Central memory CD4-positive, alpha-beta T cell (primary cell): ENCODE results near the gene MALSU1.
A peak's percentile ranks its signal among the peaks of the same experiment; 100 is the strongest.
"Not testable (repeated sequence)": the region's sequence is repeated elsewhere in the genome, so short reads cannot be mapped to it uniquely, and the experiment has no call there.

Source experiments
- DNase-seq: peaks from one replicate; pipeline ENCODE4 v3.0.0; 2022

The MALSU1 gene

DNA sequence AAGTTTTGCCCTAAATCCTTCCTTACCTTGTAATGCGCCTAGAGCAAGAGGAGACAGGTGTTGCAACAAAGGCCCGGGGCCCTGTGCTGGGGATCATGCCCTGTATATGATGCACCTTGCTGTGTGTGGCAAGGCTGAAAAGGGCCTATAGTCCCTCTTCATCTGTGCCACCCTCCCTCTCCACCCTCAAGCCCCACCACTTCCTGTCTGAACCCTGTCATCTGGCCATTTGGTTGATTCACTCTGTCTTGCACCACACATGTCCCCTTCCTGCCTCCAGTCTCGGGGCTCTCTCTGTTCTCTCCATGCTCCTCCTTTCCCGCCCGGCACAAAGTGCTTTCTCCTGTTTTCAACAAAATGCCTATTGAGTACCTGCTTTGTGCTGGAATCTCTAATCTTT is 11.5 kb upstream of the MALSU1 start:
- no peak for DNase-seq

DNA sequence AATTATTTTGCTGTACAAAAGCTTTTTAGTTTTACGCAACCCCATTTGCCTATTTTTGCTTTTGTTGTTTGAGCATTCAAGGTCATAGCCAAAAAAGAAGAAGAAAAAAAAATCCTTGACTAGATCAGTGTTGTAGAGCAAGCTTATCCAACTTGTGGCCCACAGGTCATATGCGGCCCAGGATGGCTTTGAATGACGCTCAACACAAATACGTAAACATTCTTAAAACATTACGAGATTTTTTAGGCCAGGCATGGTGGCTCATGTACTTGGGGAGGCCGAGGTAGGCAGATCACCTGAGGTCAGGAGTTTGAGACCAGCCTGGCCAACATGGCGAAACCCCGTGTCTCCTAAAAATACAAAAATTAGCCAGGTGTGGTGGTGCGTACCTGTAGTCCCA is 8.1 kb upstream of the MALSU1 start:
- no peak for DNase-seq

DNA sequence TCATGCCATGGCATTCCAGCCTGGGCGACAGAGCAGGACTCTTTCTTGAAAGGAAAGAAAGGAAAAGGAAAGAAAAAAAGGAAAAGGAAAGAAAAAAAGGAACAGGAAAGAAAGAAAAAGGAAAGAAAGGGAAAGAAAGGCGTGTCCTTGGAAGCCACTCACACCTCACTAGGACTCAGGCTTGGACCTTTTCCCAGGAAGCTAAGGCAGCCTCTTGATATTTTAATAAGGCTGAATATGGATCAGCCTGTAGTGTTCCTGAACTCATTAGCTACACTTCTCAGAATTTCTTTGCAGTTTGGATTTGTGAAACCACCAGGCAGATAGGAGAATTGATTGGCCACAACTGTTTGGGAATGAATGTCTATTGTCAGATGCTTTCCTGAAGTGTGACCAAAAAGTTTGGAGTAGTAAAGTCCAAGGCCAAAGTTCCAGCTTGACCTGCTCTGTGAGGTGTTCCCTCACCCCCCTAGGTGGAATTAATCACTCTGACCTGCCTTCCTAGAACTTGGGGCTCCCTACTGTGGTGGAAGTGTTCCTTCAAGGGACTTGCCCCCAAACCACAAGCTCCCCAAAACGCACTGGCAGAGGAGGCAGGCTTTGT is 7.1 kb upstream of the MALSU1 start:
- no peak for DNase-seq

DNA sequence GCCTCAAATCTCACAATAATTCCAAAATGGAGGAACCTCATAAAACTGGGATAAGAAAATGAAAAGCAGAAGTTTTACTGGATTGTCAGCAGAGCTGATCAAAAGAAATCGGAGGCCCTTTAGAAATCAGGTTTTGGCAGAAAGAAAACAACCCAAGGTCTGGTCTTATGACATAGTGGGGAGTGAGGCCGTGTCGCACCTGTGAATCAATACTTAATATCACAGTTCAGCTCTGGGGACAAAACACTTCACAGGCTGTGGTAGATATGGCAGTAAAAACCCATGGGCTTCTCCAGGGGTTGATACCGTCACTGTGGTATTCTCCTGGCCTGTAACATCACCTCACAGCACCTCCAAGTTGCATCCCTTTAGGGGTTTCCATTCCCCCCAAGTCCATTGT is 6.5 kb upstream of the MALSU1 start:
- no peak for DNase-seq

DNA sequence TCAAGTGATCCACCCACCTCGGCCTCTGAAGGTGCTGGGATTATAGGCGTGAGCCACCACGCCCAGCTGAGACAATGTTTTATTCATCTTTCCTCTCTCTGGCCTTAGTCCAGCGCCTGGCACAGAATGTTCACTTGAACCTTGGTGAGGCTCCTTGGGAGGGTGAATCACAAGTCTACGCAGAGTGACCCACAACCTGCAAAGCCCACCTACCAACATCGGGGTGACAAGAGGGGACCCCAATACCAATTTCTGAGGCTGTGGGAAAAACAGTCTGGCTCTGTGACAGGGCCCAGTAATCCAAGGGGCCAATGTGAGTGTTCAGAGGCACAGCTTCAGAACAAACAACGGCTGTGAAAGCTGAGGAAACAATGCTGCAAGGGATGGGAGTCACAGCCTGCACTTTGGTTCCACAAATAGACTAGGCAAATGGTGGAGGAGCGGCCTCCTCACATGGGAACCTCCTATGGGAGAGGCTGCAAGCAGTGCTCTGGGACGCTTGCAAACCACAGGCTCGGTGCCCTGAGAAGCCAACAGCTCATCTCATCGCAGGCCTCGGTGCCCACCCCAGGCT is 5.6 kb upstream of the MALSU1 start:
- DNase-seq: no peak

DNA sequence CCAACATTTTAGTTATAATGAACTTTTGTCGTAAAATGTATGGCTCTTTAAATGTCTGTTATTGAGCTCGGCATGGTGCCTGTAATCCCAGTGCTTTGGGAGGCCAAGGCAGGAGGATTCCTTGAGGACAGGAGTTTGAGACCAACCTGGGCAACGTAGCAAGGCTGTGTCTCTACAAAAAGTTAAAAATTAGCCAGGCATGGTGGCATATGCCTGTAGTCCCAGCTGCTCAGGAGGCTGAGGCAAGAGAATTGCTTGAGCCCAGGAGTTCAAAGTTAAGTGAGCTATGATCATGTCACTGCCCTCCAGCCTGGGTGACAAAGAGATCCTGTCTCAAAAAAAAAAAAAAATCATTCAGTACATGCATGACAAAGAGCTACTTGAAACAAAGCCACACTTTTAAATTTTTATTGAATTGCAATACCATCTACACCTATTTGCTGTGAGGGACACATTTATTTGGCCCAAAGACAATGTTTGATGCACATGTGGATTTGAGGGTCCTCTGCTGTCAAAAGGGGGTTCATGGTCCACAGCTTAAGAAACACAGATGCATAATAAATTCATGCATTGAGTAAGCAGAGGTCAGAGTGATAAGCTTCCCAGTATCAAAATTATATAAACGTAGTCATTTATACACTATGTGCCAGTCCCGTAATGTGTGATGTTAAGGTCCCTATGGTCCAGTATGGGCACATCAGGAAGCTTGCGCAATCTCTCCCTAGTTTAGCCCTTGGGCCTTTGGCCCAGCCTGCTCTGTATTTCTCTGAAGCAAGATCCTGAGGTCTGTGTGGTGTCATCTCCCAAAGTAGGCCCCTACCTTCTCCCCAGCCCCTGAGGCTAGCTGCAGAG is 4.4 kb upstream of the MALSU1 start:
- no peak for DNase-seq

DNA sequence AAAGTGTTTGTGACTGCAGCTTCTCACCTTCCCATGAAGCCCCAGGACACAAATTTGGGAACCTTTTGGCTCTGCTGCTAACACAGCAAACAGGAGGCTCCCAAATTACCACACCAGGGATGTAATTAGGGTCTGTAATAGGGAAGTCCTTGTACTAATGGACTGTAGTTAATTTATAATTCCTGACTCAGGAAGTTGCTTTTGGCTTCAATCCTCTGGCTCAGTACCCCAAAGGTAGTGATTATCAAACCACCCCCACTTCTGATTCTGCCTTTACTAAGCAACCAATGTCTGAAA is 3.8 kb upstream of the MALSU1 start:
- DNase-seq: no peak

DNA sequence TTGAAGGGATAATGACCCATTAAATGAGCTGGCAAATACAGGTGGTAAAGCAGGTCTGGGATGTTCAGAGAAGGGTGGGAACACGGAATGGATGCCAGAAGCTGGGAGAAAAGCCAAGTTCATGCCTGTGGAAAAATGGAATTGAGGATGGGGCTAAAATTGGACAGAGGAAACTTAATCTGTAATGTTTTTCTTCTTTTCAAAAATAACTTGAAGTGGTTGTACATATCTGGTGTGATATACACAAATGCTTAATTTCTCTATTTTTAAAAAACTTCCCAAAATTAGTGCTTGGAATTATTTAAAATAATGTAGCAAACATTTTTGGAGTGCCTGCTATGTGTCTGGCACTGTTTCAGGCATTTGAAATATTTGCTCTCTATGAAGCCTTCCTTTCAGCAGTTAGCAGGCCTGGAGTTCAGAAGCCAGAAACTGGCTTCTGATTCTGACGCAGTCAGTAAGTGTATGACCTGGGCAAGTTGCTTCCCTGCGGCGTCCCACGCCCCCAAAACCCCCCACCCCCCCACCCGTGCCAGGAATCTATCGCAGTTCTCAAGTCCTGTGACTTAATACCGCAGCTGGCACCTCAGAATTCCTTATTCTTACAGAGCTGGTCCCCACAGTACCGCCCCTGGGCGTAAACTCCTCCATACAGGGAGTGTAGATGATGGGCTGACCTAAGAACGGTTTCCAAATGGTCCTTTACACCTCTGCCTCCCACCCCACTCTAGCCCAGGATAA is 828 bp upstream of the MALSU1 start:
- no peak for DNase-seq

DNA sequence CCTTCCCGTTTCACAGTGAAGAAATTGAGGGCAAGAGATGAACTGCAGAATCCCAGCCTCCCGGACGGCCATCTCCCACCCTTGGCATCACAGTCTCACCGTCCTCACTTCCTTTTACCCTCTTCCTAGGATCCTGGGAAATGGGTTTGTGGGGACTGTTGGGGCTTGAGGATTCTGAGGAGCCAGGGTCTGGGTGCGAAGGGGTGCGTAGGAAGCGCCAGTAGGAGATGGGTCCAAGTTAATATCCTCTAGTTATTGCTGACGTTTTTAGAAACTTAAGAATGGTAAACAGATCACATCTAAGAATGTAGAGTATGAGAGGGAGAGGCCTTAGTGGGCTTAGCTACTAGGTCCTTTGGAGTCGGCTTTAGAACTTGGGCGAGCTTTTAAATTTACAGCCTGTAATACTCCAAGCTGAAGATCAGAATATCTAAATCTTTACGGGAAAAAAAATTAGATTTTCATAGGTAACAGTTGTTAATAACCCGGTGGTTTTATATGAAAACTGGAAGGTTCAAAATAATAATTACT is 696 bp downstream of the MALSU1 start:
- peak; percentile 1 for DNase-seq

DNA sequence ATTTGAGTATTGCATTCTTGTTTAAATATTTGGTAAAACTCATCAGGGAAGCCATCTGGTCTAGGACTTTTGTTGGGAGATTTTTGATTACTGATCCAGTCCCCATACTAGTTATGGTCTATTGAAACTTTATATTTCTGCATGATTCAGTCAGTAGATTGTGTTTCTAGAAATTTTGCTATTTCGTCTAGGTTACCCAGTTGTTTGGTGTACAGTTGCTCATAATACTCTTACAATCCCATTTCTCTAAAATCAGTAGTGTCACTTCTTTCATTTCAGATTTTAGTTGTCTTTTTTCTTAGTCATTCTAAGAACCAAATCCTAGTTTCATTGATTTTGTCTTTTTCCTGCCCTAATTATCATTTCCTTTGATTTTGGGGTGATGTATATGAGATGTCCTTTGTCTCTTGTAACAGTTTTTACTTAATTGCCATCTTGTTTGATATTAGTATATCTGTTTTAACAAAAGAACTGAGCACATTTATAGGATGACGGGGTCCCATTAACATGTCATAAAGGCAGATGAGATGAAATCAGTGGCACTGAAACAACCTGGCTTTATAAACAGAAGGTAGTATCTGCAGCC is 7.9 kb downstream of the MALSU1 start:
- no peak for DNase-seq

DNA sequence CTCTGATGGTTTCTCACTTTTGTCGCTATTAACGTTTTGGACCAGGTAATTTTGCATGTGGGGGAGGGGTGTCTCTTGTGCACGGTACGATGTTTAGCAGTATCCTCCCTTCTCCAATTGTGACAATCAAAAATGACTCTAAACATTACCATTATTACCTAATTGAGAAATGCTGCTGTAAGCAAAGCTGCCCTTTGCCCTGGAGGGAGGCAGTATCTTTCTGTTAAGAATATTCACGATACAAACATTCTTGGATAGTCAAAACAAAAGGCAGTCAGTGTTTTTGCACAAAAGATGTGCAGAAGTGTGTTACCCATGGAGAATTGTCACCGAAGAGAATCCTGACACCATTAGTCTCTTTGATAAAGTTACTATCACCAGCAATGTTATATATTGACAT is 9.6 kb downstream of the MALSU1 start:
- DNase-seq: no peak

DNA sequence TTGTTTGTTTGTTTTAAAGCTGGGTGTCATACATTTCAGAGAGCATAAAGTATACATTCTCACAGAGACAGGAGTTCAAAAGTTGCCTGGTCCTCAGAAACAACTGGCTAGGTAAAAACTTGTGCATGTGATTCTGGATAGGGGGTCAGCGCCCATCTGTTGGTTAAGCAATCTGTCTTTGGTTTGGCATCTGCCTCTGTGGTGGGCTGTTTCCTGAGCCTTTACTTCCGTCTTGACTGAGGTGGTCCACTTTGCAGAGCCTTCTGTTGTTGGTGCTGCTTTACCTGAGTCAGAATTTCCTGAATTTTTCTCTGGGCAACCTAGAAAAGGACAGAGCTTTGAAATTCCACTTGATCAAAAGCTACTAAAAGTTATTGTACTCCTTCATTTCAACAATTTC is 13.0 kb downstream of the MALSU1 start:
- not testable (repeated sequence) for DNase-seq

DNA sequence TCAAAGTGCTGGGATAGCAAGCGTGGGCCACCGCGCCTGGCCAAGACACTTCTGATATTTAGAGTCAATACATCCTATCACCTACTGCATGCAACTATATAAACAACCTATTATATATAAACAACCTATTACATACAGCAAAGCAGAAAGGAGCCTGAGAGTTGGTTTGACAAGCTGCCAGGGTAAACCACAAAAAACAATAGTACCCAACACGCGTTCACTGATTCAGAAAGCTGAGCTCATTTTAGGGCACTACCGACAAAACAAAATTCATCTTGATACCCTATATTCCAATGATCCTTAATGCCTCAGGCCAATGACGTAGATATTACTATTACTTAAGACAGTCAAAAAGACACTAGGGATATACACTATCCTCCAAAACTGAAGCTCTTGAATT is 16.2 kb downstream of the MALSU1 start:
- DNase-seq: no peak

DNA sequence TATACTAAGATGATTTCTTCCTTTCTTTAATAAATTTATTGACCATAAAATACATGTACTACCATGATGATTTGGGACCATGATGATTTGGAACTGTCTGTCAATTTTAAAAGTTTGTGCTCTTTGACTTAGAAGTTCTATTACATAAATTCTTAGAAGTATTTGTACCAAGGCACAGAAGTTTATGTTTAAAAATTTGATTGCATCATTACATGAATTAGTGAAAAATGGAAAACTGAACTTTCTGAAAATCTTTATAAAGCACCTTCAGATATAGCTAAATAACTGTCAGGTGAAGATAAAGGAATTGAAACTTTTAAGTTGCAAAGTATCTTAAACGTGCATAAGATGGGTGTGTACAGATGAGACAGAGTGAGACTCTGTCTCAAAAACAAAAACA is 32.0 kb downstream of the MALSU1 start:
- DNase-seq: no peak

DNA sequence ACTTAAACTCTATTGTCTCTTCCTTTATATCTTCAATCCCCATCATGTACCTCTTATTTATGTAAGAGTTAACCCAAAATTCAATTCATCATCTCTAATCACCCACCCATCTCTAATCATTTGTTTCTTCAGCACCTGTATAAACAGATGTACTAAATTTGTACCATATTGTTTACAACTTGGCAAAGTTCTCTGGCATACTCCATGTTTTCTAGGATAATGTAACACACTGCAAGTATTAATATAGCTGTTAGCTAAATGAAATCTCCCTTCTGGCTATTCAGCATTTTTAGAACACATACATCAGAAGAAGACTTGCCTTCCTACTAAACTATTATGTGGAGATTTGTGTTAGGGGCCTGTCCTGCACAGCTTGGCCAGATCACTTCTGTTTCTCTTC is 33.1 kb downstream of the MALSU1 start:
- no peak for DNase-seq

DNA sequence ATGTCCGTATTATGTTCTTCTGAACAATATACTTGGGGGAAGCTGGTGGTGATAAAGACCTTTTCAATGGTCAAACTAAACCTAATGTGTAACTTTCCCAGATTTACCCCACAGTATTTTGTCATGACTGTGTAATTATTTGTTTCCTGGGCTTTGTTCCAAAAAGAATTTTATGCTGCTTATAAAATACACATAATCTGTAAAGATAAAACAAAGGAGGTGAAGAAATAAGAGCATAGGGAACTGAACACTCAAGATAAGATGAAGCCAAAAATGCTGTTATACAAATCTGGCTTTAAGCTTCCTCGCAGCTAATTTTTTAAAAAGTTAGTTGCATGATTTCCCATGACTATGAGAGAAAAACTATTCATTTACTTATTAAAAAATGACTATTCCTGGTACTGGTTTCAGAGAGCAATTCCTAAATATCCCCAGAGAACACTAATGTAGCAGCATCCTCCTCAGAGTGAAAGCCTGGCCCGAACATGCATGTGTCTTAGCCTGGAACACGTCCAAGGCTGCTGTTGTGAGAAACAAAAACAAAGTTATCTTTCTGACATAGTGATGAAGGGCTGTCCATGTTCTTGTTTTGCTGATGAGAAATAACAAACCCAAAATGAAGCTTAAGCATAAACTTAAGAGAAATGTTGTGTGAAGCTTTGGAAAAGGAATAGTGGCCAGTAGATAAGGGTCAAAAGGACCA is 33.9 kb downstream of the MALSU1 start:
- DNase-seq: no peak

DNA sequence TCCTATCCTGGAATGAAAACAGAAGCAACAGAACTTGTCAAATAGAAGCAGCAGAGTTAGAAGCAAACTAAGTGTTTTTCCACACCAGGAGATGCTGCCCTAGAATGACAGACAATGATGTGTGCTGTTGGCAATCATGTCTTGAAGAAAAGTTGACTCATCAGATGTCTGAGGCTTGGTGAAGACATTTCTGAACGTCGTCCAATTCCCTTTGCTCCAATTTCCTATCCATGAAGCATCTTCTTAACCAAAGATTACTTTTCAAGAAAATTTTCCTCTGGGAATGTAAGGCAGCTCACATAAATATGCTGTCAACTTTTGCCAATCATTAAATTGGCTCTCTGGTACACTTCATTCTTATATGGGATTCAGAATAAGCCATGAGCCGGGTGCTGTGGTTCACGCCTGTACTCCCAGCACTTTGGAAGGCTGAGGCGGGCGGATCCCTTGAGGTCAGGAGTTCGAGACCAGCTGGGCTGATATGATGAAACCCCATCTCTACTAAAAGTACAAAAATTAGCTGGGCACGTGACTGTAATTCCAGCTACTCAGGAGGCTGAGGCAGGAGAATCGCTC is 34.6 kb downstream of the MALSU1 start:
- DNase-seq: no peak

DNA sequence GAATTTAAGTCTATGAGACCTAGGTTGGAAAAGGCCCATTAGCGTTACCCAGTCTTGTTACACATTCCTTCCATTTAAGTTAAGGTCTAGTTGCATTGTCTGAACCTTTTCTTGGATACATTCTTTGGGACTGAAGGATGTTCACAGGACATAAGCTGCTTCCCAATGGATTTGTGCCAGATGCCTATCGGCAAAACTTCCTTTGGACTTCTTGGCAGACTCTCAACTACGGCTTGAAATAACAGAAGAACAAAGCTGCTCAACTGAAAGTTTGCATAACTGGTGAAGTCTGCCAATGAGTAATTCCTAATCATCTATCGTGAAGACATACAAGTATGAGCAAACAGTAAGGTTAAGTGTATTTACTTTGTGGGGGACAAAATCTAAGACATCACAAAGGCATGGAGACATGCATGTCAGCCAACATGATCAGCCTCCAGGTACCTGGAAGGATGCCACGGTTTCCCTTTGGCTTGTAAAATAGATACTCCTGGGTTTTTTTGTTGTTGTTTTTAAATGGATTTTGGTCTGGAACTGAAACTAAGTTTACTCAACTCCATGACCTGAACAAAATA is 35.4 kb downstream of the MALSU1 start:
- no peak for DNase-seq

DNA sequence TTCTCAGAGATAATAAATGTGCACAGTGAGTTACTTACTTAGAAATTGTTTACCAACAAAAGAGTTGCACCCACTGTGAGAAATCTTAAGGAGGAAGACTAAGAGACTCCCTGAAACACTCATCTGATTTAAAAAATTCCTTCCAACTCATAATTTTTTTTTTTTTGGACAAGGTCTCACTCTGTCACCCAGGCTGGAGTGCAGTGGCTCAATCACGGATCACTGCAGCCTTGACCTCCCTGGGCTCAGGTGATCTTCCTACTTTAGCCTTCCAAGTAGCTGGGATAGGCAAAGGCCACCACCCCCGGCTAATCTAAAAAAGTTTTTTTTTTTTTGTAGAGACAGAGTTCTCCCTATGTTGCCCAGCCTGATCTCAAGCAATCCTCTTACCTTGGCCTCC is 36.0 kb downstream of the MALSU1 start:
- DNase-seq: no peak

DNA sequence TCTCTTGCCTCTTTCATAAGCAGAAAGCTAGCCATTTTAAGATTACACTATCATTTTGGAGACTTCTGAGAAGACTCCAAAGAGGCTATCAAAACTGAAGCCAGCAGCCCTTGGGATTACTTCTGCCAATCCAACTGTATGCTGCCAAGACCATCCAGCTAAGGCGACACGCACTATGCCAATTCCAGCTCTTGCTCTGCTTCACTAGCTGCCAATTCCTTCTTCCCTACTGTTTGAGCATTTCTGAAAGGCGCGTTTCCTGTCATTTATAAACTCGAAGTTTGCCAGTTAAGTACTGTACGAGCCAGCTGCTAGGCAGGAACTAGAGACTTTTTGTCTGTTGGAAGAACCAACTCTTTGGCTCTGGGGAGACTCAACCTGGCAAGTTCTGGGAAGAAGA is 36.5 kb downstream of the MALSU1 start:
- DNase-seq: no peak

DNA sequence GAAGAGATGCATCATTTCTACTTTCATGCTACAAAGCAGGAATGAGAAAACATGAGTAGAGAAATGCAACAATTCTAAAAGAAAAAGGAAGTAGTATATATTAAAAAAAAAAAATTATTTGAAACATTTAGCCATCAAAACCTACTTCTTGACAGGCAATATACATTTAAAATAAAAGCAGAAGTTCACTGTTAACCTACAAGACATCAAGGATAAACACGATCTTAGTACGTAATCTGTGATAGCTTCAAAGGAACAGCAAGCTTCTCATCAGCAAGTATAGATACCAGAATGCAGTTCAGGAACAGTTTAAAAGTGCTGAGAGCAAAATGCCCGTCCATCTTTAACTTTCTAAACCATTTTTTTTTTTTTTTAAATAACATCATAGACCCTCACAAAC is 36.9 kb downstream of the MALSU1 start:
- no peak for DNase-seq

DNA sequence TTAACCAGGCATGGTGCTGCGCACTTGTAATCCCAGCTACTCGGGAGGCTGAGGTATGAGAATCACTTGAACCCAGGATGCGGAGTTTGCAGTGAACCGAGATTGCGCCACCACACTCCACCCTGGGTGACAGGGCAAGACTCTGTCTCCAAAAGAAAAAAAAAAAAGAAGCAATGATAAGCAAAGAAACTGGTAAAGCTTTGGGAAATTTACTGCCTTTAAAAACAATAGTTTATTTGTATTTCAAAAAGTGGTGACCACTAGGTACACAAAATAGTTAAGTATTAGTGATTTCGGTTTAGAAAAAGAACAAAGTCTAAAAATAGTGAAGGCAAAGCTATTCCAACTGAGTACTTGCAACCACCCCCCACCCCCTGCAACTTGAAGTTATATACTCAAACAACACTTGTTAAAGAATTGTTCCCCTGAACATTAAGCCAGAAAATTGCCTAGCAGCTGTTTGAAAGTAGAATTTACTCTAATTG is 37.7 kb downstream of the MALSU1 start:
- no peak for DNase-seq
